Fibroblast of lung (primary cell): ENCODE data around the gene PCDHB10.
"Not testable (repeated sequence)": the region's sequence is repeated elsewhere in the genome, so short reads cannot be mapped to it uniquely, and the experiment has no call there.

Experiments used
- CTCF ChIP-seq, 2 donors: IDR thresholded peaks in 1 of 2; conservative IDR thresholded peaks in 1 of 2; 1 replicate in 1 of 2; 2 replicates in 1 of 2; pipeline ENCODE4 v1.5.1; 2011 to 2012; ENCODE audit warnings: low read length in 2 of 2, control low read depth in 1 of 2, inconsistent platforms in 1 of 2, low read depth in 1 of 2, mild to moderate bottlenecking in 1 of 2
- EZH2 ChIP-seq: IDR thresholded peaks from 2 replicates; pipeline ENCODE4 v1.5.1; 2012; ENCODE audit warnings: low read length, control low read depth, mild to moderate bottlenecking; ENCODE audit errors: missing control alignments

- TF ChIP-seq CTCF (conservative IDR thresholded peaks at IDR 0.05 in 1 of 2, IDR thresholded peaks at IDR 0.05 in 1 of 2; ENCODE audit: low read depth in 1 of 2, low read length in 2 of 2); EZH2: not testable (repeated sequence)
Measured at GRCh38 chr5:141179876-141180275, 12.3 kb upstream of the PCDHB10 start.
